HEK293 (cell line): Measurements from ENCODE around the gene MACIR.

Experiments
- AEBP2 ChIP-seq: fragments of 450-650 bp; formaldehyde crosslinking; IDR thresholded peaks from 2 replicates; pipeline ENCODE4 v1.5.1; 2016; ENCODE audit warnings: missing biosample characterization, missing genetic modification characterization, borderline replicate concordance
- FEZF1 ChIP-seq: fragments of 450-650 bp; formaldehyde crosslinking; IDR thresholded peaks from 2 replicates; pipeline ENCODE4 v1.5.1; 2016; ENCODE audit warnings: missing biosample characterization, missing genetic modification characterization
- IKZF3 ChIP-seq: fragments of 450-650 bp; IDR thresholded peaks from 2 replicates; pipeline ENCODE4 v1.5.0; 2018; ENCODE audit warnings: missing biosample characterization, mild to moderate bottlenecking, missing genetic modification characterization, moderate library complexity
- MEIS1 ChIP-seq: sonication (generic); formaldehyde crosslinking; IDR thresholded peaks from 2 replicates; pipeline ENCODE4 v1.8.1; 2022; ENCODE audit warnings: missing genetic modification reagents, mild to moderate bottlenecking, borderline replicate concordance
- SCRT2 ChIP-seq: fragments of 450-650 bp; formaldehyde crosslinking; IDR thresholded peaks from 2 replicates; pipeline ENCODE4 v1.5.1; 2016; ENCODE audit warnings: missing biosample characterization, missing genetic modification characterization
- SP2 ChIP-seq: fragments of 450-650 bp; formaldehyde crosslinking; IDR thresholded peaks from 2 replicates; pipeline ENCODE4 v1.5.1; 2016; ENCODE audit warnings: missing biosample characterization, missing genetic modification characterization
- ZBTB10 ChIP-seq: fragments of 450-650 bp; formaldehyde crosslinking; IDR thresholded peaks from 2 replicates; pipeline ENCODE4 v1.5.1; 2016; ENCODE audit warnings: missing biosample characterization, missing genetic modification characterization
- ZBTB11 ChIP-seq: fragments of 450-650 bp; formaldehyde crosslinking; conservative IDR thresholded peaks from 2 replicates; pipeline ENCODE4 v1.5.1; 2016; ENCODE audit warnings: low read depth, missing biosample characterization, missing genetic modification characterization
- ZBTB20 ChIP-seq: fragments of 450-650 bp; formaldehyde crosslinking; IDR thresholded peaks from 2 replicates; pipeline ENCODE4 v1.5.1; 2016; ENCODE audit warnings: missing biosample characterization, missing genetic modification characterization
- ZFHX2 ChIP-seq: fragments of 450-650 bp; formaldehyde crosslinking; conservative IDR thresholded peaks from 2 replicates; pipeline ENCODE4 v1.5.1; 2016; ENCODE audit warnings: missing biosample characterization, missing genetic modification characterization
- ZFP37 ChIP-seq: fragments of 450-650 bp; formaldehyde crosslinking; IDR thresholded peaks from 2 replicates; pipeline ENCODE4 v1.5.1; 2016; ENCODE audit warnings: missing biosample characterization, missing genetic modification characterization
- ZIC2 ChIP-seq: fragments of 450-650 bp; formaldehyde crosslinking; IDR thresholded peaks from 2 replicates; pipeline ENCODE4 v1.5.1; 2016; ENCODE audit warnings: missing biosample characterization, missing genetic modification characterization
- ZNF10 ChIP-seq: fragments of 450-650 bp; formaldehyde crosslinking; IDR thresholded peaks from 2 replicates; pipeline ENCODE4 v1.5.1; 2017; ENCODE audit warnings: missing biosample characterization, missing genetic modification characterization
- ZNF302 ChIP-seq: fragments of 450-650 bp; formaldehyde crosslinking; IDR thresholded peaks from 2 replicates; pipeline ENCODE4 v1.5.1; 2016; ENCODE audit warnings: missing biosample characterization, missing genetic modification characterization, low read depth
- ZNF324 ChIP-seq: fragments of 450-650 bp; formaldehyde crosslinking; IDR thresholded peaks from 2 replicates; pipeline ENCODE4 v1.5.1; 2016; ENCODE audit warnings: missing biosample characterization, missing genetic modification characterization
- ZNF362 ChIP-seq: fragments of 450-650 bp; formaldehyde crosslinking; IDR thresholded peaks from 2 replicates; pipeline ENCODE4 v1.5.1; 2016; ENCODE audit warnings: missing biosample characterization, missing genetic modification characterization
- ZNF449 ChIP-seq: fragments of 450-650 bp; formaldehyde crosslinking; IDR thresholded peaks from 2 replicates; pipeline ENCODE4 v1.5.1; 2017; ENCODE audit warnings: missing biosample characterization, mild to moderate bottlenecking, missing genetic modification characterization, moderate library complexity
- ZNF544 ChIP-seq: fragments of 450-650 bp; formaldehyde crosslinking; IDR thresholded peaks from 2 replicates; pipeline ENCODE4 v1.5.0; 2017; ENCODE audit warnings: missing biosample characterization, missing genetic modification characterization
- ZNF548 ChIP-seq: fragments of 450-650 bp; formaldehyde crosslinking; IDR thresholded peaks from 2 replicates; pipeline ENCODE4 v1.5.1; 2016; ENCODE audit warnings: missing biosample characterization, missing genetic modification characterization
- ZNF555 ChIP-seq: fragments of 450-650 bp; formaldehyde crosslinking; conservative IDR thresholded peaks from 2 replicates; pipeline ENCODE4 v1.5.1; 2017; ENCODE audit warnings: missing biosample characterization, mild to moderate bottlenecking, missing genetic modification characterization, inconsistent platforms
- ZNF585B ChIP-seq: fragments of 450-650 bp; formaldehyde crosslinking; IDR thresholded peaks from 2 replicates; pipeline ENCODE4 v1.5.1; 2016; ENCODE audit warnings: missing biosample characterization, missing genetic modification characterization
- ZNF596 ChIP-seq: fragments of 450-650 bp; IDR thresholded peaks from 2 replicates; pipeline ENCODE4 v1.5.0; 2018; ENCODE audit warnings: missing biosample characterization, mild to moderate bottlenecking, missing genetic modification characterization, moderate library complexity
- ZNF610 ChIP-seq: fragments of 450-650 bp; formaldehyde crosslinking; IDR thresholded peaks from 2 replicates; pipeline ENCODE4 v1.5.1; 2016; ENCODE audit warnings: missing biosample characterization, missing genetic modification characterization, borderline replicate concordance
- ZNF654 ChIP-seq: fragments of 450-650 bp; formaldehyde crosslinking; IDR thresholded peaks from 2 replicates; pipeline ENCODE4 v1.5.1; 2016; ENCODE audit warnings: low read depth, missing biosample characterization, missing genetic modification characterization
- ZNF658 ChIP-seq: fragments of 450-650 bp; formaldehyde crosslinking; IDR thresholded peaks from 2 replicates; pipeline ENCODE4; 2016; ENCODE audit warnings: missing biosample characterization, missing genetic modification characterization
- ZNF692 ChIP-seq: fragments of 450-650 bp; formaldehyde crosslinking; IDR thresholded peaks from 2 replicates; pipeline ENCODE4 v1.5.1; 2016; ENCODE audit warnings: missing biosample characterization, missing genetic modification characterization
- ZNF701 ChIP-seq: fragments of 450-650 bp; formaldehyde crosslinking; IDR thresholded peaks from 2 replicates; pipeline ENCODE4 v1.5.1; 2016; ENCODE audit warnings: missing biosample characterization, missing genetic modification characterization
- ZXDB ChIP-seq: fragments of 450-650 bp; formaldehyde crosslinking; IDR thresholded peaks from 2 replicates; pipeline ENCODE4 v1.5.1; 2016; ENCODE audit warnings: missing biosample characterization, missing genetic modification characterization

Gene MACIR

GRCh38 chr5:103258957-103259704 lies 568 bp downstream of the MACIR start (continued):
- TF ChIP-seq AEBP2 (tag by site-specific recombination) (no peak), ZNF10 (tag by site-specific recombination) (no peak), MEIS1 (CRISPR knock-in tag) (0 out of 2 replicates have a peak, but pooled peaks have one; percentile 13), ZNF548 (tag by site-specific recombination) (no peak), ZNF324 (tag by site-specific recombination) (no peak; the same call in 1 of the 2 replicates), ZNF596 (tag by site-specific recombination) (peak; percentile 63), ZNF658 (no peak), SCRT2 (tag by site-specific recombination) (no peak), SP2 (tag by site-specific recombination) (no peak), ZBTB11 (tag by site-specific recombination) (peak; percentile 59), ZNF302 (tag by site-specific recombination) (no peak), ZBTB20 (tag by site-specific recombination) (peak; percentile 60; the same call in 1 of the 2 replicates), FEZF1 (tag by site-specific recombination) (no peak), IKZF3 (tag by site-specific recombination) (peak; percentile 34; the same call in 1 of the 2 replicates), ZNF692 (tag by site-specific recombination) (peak; percentile 90), ZNF544 (tag by site-specific recombination) (no peak), ZFHX2 (tag by site-specific recombination) (peak; percentile 73; the same call in 1 of the 2 replicates), ZNF610 (no peak; the same call in 1 of the 2 replicates), ZNF362 (no peak), ZNF449 (tag by site-specific recombination) (no peak), ZNF585B (tag by site-specific recombination) (no peak), ZBTB10 (tag by site-specific recombination) (no peak; the same call in none of the 2 replicates), ZNF701 (no peak), ZFP37 (peak; percentile 32; the same call in 1 of the 2 replicates), ZNF654 (tag by site-specific recombination) (no peak), ZNF555 (tag by site-specific recombination) (no peak), ZIC2 (tag by site-specific recombination) (peak; percentile 76), ZXDB (tag by site-specific recombination) (peak; percentile 29; the same call in 1 of the 2 replicates)
